Heart right ventricle (tissue), 16 donors: ENCODE measurements around the gene KIF3B. TPM values are rescaled to one million over a fixed set of nuclear protein-coding genes. Genes with fewer than 3 reads are reported as not detected.

Experiments used
- ATAC-seq, 8 donors: fragments of 200-7000 bp; cut with Tn5 transposase; one replicate each; pipeline ENCODE4 v1.9.1; 2020; ENCODE audit warnings: mild to moderate bottlenecking in 8 of 8, moderate library complexity in 8 of 8, moderate number of reproducible peaks in 1 of 8
- DNase-seq, 2 donors: peaks; one replicate each; pipeline ENCODE4 v3.0.0-alpha.2; 2020
- H3K27ac ChIP-seq, 10 donors: fragments of 200-600 bp; sonication (generic) in 2 of 10; one replicate each; pipeline versions ENCODE4 v1.5.0 to v1.8.0; 2020 to 2022; ENCODE audit warnings: mild to moderate bottlenecking in 3 of 10
- H3K27me3 ChIP-seq, 7 donors: fragments of 200-600 bp; one replicate each; pipeline ENCODE4 v1.8.0; 2021 to 2022; ENCODE audit warnings: mild to moderate bottlenecking in 2 of 7
- H3K36me3 ChIP-seq, 9 donors: fragments of 200-600 bp; sonication (generic) in 1 of 9; one replicate each; pipeline versions ENCODE4 v1.5.0 to v1.8.0; 2020 to 2022; ENCODE audit warnings: mild to moderate bottlenecking in 2 of 9
- H3K4me1 ChIP-seq, 9 donors: fragments of 200-600 bp; sonication (generic) in 1 of 9; one replicate each; pipeline versions ENCODE4 v1.5.0 to v1.8.0; 2020 to 2022; ENCODE audit warnings: mild to moderate bottlenecking in 4 of 9
- H3K4me3 ChIP-seq, 10 donors: fragments of 200-600 bp; sonication (generic) in 2 of 10; one replicate each; pipeline versions ENCODE4 v1.5.0 to v1.8.0; 2020 to 2022; ENCODE audit warnings: mild to moderate bottlenecking in 7 of 10, moderate library complexity in 2 of 10
- H3K9me3 ChIP-seq, 11 donors: fragments of 200-600 bp in 10 of 11; sonication (generic) in 2 of 11; one replicate each; pipeline versions ENCODE4 v1.5.0 to v1.8.0; 2013 to 2022; ENCODE audit warnings: mild to moderate bottlenecking in 2 of 11, control low read depth in 1 of 11, moderate library complexity in 1 of 11
- WGBS, 2 donors: extraction: QIAGEN DNeasy Blood & Tissue Kit; methylation state at CpG; one replicate each; pipeline ENCODE4 v1.1.7; 2013; ENCODE audit warnings: inconsistent platforms in 1 of 2; 5-methylcytosine and 5-hydroxymethylcytosine counted together
- intact Hi-C, 10 donors: fragments of 100-400 bp; cut with DNase I; formaldehyde crosslinking; loops; one replicate each; pipeline versions ENCODE4 v1.11.1 to v1.14.2; 2022
- polyA plus RNA-seq, 2 donors: library from polyadenylated mRNA; stranded (reverse); fragments of 200-250 nt; gene quantifications; one replicate each; pipeline ENCODE4 v1.2.3, GENCODE V29; 2013
- total RNA-seq, 10 donors: library from RNA; stranded (reverse); fragmentation: NEBNext Ultra II Directional in 3 of 10; extraction: Animal tissue kit (Norgen Biotek cat#: 25700) in 3 of 10; gene quantifications; one replicate each; pipeline versions ENCODE4 v1.2.1 to v1.2.4, GENCODE V29; 2021 to 2023
- TF ChIP-seq, protein P1 (sequence below), 9 donors: fragments of 200-600 bp; sonication (generic) in 2 of 9; IDR thresholded peaks; one replicate each; pipeline versions ENCODE4 v1.5.0 to v1.8.0; 2021 to 2022; ENCODE audit warnings: antibody characterized with exemption in 9 of 9, mild to moderate bottlenecking in 5 of 9, moderate library complexity in 1 of 9
- donor health status: Arrhythmogenic right ventricular cardiomyopathy.
- donor health status: ischemic (EF 13 %, LVEDD 7.1; RV severe dilation, severe dysfunction).
- donor health status: healthy with polysubstance abuse.
- donor health status: DM: no; HTN: yes; CAD: no.
- donor health status: DM: no; HTN: no; CAD: no.
- donor health status: ischemic (EF 25% LVEDD 6.9; RV normal size, moderate dysfunction).
- donor health status: ischemic (EF 25% LVEDD 5.7; RV mildly dilated, moderate dysfunction).
- donor health status: healthy.
- donor health status: DM: yes; HTN: yes; CAD: no.
- donor health status: Ischemic cardiomyopathy.
- donor health status: ischemic (EF 35%, LVEDD 5.7; RV mildly dilated, moderate dysfunction).
- donor health status: nonischemic (EF 11% LVEDD 7.7; RV severe dilation, severe dysfunction).
- donor health status: DM: yes; HTN: yes; CAD: no.
- donor health status: PGD.
- donor health status: ischemic (EF 29% LVEDD 5.4; RV normal size, mild dysfunction).
- donor health status: nonischemic (EF 23%, LVEDD 6.1; RV moderate dilation, normal function).

The KIF3B gene
- total and polyA plus RNA-seq, 12 donors = 4.7 to 16.3 (median 11.1) TPM

DNA sequence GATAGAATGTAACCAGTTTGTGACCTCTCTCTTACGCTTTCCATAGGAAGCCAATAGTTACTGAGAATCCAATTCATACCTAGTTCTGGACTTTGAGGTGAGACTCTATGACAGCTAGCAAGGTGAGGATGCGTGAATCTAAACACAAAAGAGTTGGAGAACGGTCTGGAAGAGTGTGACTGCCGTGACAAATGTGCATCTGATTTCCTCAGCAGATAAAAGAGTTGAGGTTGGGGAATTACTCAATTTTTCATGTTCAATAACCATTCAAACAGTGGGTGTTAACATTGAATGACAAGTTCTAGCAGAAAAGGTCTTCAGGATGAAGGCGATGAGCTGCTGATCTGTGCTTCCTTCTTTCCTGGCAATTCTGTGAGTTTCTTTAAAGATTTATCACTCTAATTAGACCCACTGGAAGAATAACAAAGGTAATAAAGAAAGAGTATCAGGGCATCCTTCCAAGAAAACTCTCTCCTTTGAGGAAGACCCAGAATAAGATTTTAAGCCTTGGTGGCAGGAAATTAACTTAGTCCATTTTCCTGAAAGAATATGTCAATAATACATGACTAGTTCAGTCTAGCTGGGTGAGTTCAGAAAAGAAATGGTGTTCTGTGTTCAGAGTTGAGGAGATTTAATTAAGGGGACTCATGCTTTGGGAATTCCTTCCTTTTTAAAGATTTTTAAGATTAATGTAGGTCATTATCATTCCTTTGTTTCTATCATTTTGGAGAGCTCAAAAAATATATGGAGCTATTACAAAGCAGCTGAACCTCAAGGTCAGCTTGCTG is 24.5 kb downstream of the KIF3B start:
- peaks cover 0 to 20% (median 5%) of the 10 kb centered on the region in 9 donors for H3K4me1 ChIP-seq
- no peak for DNase-seq
- no peaks in the 10 kb centered on the region for H3K27me3 ChIP-seq
- ATAC-seq = no peak
- intact Hi-C loops = no loop called here
- 84% methylated on average over 5 of the region's 5 CpGs for WGBS, 2 donors
- TF ChIP-seq, protein P1, sequence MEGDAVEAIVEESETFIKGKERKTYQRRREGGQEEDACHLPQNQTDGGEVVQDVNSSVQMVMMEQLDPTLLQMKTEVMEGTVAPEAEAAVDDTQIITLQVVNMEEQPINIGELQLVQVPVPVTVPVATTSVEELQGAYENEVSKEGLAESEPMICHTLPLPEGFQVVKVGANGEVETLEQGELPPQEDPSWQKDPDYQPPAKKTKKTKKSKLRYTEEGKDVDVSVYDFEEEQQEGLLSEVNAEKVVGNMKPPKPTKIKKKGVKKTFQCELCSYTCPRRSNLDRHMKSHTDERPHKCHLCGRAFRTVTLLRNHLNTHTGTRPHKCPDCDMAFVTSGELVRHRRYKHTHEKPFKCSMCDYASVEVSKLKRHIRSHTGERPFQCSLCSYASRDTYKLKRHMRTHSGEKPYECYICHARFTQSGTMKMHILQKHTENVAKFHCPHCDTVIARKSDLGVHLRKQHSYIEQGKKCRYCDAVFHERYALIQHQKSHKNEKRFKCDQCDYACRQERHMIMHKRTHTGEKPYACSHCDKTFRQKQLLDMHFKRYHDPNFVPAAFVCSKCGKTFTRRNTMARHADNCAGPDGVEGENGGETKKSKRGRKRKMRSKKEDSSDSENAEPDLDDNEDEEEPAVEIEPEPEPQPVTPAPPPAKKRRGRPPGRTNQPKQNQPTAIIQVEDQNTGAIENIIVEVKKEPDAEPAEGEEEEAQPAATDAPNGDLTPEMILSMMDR (IDR thresholded peaks at IDR 0.05) = no peak
- no peaks in the 10 kb centered on the region for H3K9me3 ChIP-seq
- no peak overlapping the region for H3K4me3 ChIP-seq
- H3K36me3 ChIP-seq = no peaks in the 10 kb centered on the region
- H3K27ac ChIP-seq = no peak overlapping the region

DNA sequence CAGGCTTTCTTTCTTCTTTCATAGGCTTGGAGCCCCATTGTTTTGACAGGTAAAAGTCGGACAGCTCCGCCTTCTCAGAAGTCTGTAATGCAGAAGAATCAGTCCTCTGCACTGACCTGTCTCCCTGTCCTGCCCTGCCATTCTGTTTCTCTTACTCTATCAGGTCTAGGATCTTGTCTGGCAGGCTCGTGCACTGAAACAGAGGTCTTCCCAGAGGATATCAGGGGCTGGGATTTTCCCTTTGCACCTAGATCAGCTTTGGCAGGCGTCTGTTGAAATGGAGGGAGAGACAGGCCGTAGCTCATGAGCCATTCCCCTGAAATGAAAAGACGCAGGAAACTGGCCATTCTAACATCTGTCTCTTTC is 25.0 kb downstream of the KIF3B start:
- no peak for DNase-seq
- Histone ChIP-seq H3K27me3 (no peaks in the 10 kb centered on the region), H3K4me1 (peaks cover 0 to 16% (median 0%) of the 10 kb centered on the region in 9 donors), H3K27ac (no peak overlapping the region), H3K4me3 (no peak overlapping the region), H3K9me3 (no peaks in the 10 kb centered on the region), H3K36me3 (no peaks in the 10 kb centered on the region)
- TF ChIP-seq, protein P1 (IDR thresholded peaks at IDR 0.05) = no peak
- WGBS, 2 donors = 66 to 67% methylated on average over 6 of the region's 6 CpGs
- intact Hi-C loops = no loop called here
- no peak for ATAC-seq

DNA sequence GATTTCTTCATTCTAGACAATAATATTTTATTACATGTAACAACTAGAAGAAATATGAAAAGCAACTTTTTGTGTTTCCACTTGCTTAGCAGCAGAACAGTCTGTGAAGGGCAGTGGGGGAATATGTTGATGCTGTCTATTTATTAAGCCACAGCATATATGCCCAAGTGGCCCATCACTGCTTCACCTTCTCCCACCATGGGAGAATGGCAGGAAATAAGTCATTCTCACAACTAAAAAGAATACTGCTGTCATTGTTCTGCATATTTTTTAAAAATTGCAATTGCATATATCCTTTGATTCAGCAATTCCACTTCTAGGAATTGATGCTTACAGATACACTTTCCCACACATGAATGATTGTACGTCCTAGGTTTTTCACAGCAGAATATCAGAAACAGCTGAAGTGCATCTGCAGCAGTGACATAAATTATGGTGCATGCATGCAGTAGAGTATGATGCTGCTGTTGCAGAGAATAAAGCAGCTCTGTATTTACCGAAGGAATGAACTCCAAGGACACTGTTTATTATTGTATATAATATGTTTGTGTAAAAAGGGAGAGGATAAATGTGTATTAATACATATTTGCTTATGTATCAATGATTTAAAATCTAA is 26.8 kb downstream of the KIF3B start:
- Histone ChIP-seq H3K36me3 (peaks cover 0 to 1% (median 0%) of the 10 kb centered on the region in 9 donors), H3K27ac (no peak overlapping the region), H3K4me1 (peaks cover 0 to 11% (median 0%) of the 10 kb centered on the region in 9 donors), H3K4me3 (no peak overlapping the region), H3K9me3 (no peaks in the 10 kb centered on the region), H3K27me3 (no peaks in the 10 kb centered on the region)
- intact Hi-C loops = no loop called here
- TF ChIP-seq, protein P1 (IDR thresholded peaks at IDR 0.05) = no peak
- WGBS, 2 donors = 73 to 80% methylated on average over 2 of the region's 2 CpGs
- no peak for ATAC-seq
- DNase-seq = no peak

DNA sequence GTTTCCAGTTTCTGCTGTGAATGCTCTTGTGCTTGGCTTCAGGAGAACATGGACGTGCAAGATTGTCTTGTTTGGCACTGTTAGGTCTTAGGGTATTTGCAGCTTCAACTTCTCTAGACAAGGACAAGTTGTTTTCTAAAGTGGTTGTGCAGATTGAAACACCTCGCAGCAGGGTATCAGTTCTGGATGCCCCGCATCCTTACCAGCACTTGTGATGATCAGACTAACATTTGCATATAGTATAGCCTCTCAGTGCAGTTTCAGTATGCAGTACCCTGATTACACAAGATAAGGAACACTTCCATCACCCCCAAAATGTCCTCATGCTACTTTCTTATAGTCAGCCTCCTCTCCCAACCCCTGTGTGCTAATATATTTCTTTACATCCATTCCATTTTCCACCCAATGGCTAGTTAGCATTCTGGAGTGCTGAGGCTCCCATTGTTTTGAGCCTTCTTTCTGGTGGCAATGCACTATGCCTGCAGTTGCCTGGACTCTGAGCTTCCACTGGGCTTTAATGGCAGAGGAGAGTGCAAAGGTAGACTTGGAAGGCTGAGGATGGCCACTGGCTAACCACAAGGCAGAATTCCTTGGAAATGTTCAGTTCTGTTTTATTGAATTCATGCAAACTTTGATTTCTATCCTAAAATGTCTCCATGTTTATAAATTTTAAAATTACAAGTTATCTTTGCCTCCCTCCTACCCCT is 35.4 kb downstream of the KIF3B start:
- H3K4me3 ChIP-seq = no peak overlapping the region
- H3K4me1 ChIP-seq = no peaks in the 10 kb centered on the region
- ATAC-seq (no peak), DNase-seq (no peak)
- WGBS, 2 donors = 61% methylated on average over 3 of the region's 3 CpGs
- intact Hi-C loops = no loop called here
- H3K27me3 ChIP-seq = no peaks in the 10 kb centered on the region
- peaks cover 0 to 74% (median 23%) of the 10 kb centered on the region in 9 donors for H3K36me3 ChIP-seq
- no peaks in the 10 kb centered on the region for H3K9me3 ChIP-seq
- TF ChIP-seq, protein P1 (IDR thresholded peaks at IDR 0.05) = no peak
- H3K27ac ChIP-seq = no peak overlapping the region
